Measurements from ENCODE around the gene TUT4. TPM values are rescaled to one million over a fixed set of nuclear protein-coding genes. Genes with fewer than 3 reads are reported as not detected.

TUT4 gene
- total RNA-seq, 1 donor from 2014 or later, result 30.9 TPM

GRCh38 chr1:52454779-52455178 is 98.1 kb downstream of the TUT4 start:
- no peak for DNase-seq
- H3K4me1 ChIP-seq, result no peaks in the 10 kb centered on the region
- no peaks in the 10 kb centered on the region for H3K27me3 ChIP-seq (ENCODE audit: low read depth)
- peaks cover 26% of the 10 kb centered on the region for H3K36me3 ChIP-seq
- no peaks in the 10 kb centered on the region for H3K9me3 ChIP-seq (replicated peaks)
- intact Hi-C loops (cut with micrococcal nuclease), result no loop called here
- no peak for TF ChIP-seq CTCF (IDR thresholded peaks at IDR 0.05; ENCODE audit: borderline replicate concordance)
- no peak overlapping the region for H3K27ac ChIP-seq (replicated peaks)
- H3K4me3 ChIP-seq, result no peak overlapping the region

- no peak for DNase-seq
- Histone ChIP-seq H3K4me1 (no peaks in the 10 kb centered on the region), H3K36me3 (peaks cover 20% of the 10 kb centered on the region), H3K4me3 (no peak overlapping the region), H3K27me3 (ENCODE audit: low read depth) (no peaks in the 10 kb centered on the region), H3K9me3 (replicated peaks) (no peaks in the 10 kb centered on the region), H3K27ac (replicated peaks) (no peak overlapping the region)
- no peak for TF ChIP-seq CTCF (IDR thresholded peaks at IDR 0.05; ENCODE audit: borderline replicate concordance)
- intact Hi-C loops (cut with micrococcal nuclease), result no loop called here
Observed at GRCh38 chr1:52454127-52454526, 98.8 kb downstream of the TUT4 start.

- no peak overlapping the region for H3K27ac ChIP-seq (replicated peaks)
- H3K4me1 ChIP-seq, result no peaks in the 10 kb centered on the region
- H3K9me3 ChIP-seq (replicated peaks), result no peaks in the 10 kb centered on the region
- H3K27me3 ChIP-seq (ENCODE audit: low read depth), result no peaks in the 10 kb centered on the region
- intact Hi-C loops (cut with micrococcal nuclease), result no loop called here
- no peak overlapping the region for H3K4me3 ChIP-seq
- no peak for DNase-seq
- TF ChIP-seq CTCF (IDR thresholded peaks at IDR 0.05; ENCODE audit: borderline replicate concordance), result no peak
- H3K36me3 ChIP-seq, result peaks cover 65% of the 10 kb centered on the region
Observed at GRCh38 chr1:52444463-52444862, 108.4 kb downstream of the TUT4 start.

- H3K4me3 ChIP-seq, result no peak overlapping the region
- intact Hi-C loops (cut with micrococcal nuclease), result no loop called here
- no peak overlapping the region for H3K27ac ChIP-seq (replicated peaks)
- DNase-seq, result no peak
- no peak for TF ChIP-seq CTCF (IDR thresholded peaks at IDR 0.05; ENCODE audit: borderline replicate concordance)
- H3K9me3 ChIP-seq (replicated peaks), result no peaks in the 10 kb centered on the region
- H3K4me1 ChIP-seq, result no peaks in the 10 kb centered on the region
- no peaks in the 10 kb centered on the region for H3K27me3 ChIP-seq (ENCODE audit: low read depth)
- H3K36me3 ChIP-seq, result peaks cover 88% of the 10 kb centered on the region
Observed at GRCh38 chr1:52439976-52440375, 112.9 kb downstream of the TUT4 start.

GRCh38 chr1:52436817-52437216 is 116.1 kb downstream of the TUT4 start:
- DNase-seq, result no peak
- no peaks in the 10 kb centered on the region for H3K4me1 ChIP-seq
- H3K36me3 ChIP-seq, result peaks cover 90% of the 10 kb centered on the region
- no peak for TF ChIP-seq CTCF (IDR thresholded peaks at IDR 0.05; ENCODE audit: borderline replicate concordance)
- H3K4me3 ChIP-seq, result no peak overlapping the region
- intact Hi-C loops (cut with micrococcal nuclease), result no loop called here
- H3K27me3 ChIP-seq (ENCODE audit: low read depth), result no peaks in the 10 kb centered on the region
- no peaks in the 10 kb centered on the region for H3K9me3 ChIP-seq (replicated peaks)
- H3K27ac ChIP-seq (replicated peaks), result no peak overlapping the region

- Histone ChIP-seq H3K36me3 (peaks cover 90% of the 10 kb centered on the region), H3K4me1 (no peaks in the 10 kb centered on the region), H3K4me3 (no peak overlapping the region), H3K27me3 (ENCODE audit: low read depth) (no peaks in the 10 kb centered on the region), H3K9me3 (replicated peaks) (no peaks in the 10 kb centered on the region), H3K27ac (replicated peaks) (no peak overlapping the region)
- intact Hi-C loops (cut with micrococcal nuclease), result no loop called here
- DNase-seq, result no peak
- no peak for TF ChIP-seq CTCF (IDR thresholded peaks at IDR 0.05; ENCODE audit: borderline replicate concordance)
Observed at GRCh38 chr1:52435650-52436049, 117.2 kb downstream of the TUT4 start.
